ENCODE results near the gene SULT2B1. TPM values are rescaled to one million over a fixed set of nuclear protein-coding genes. Genes with fewer than 3 reads are reported as not detected.
"Not testable (repeated sequence)": the region's sequence is repeated elsewhere in the genome, so short reads cannot be mapped to it uniquely, and the experiment has no call there.

SULT2B1 gene
- total and polyA plus RNA-seq, 2 experiments from 2014 or later: 0.20 TPM; not detected in 1

- no peak for TF ChIP-seq CTCF (IDR thresholded peaks at IDR 0.05; ENCODE audit: low read depth, low read length)
- H3K27me3 ChIP-seq: no peaks in the 10 kb centered on the region
- H3K4me3 ChIP-seq: no peak overlapping the region
- DNase-seq (ENCODE audit: low read depth in 1 of 2, low spot score in 1 of 2): peak in 1 of 2 donors; percentile 24
- no peak overlapping the region for H3K27ac ChIP-seq
- no peaks in the 10 kb centered on the region for H3K9me3 ChIP-seq (ENCODE audit: low read depth)
- H3K4me1 ChIP-seq (ENCODE audit: low read depth): peaks cover 5% of the 10 kb centered on the region
- no peaks in the 10 kb centered on the region for H3K36me3 ChIP-seq
Measured at GRCh38 chr19:48569814-48570213, 17.8 kb downstream of the SULT2B1 start.

GRCh38 chr19:48571378-48572162 is 19.6 kb downstream of the SULT2B1 start:
- Histone ChIP-seq H3K27me3 (no peaks in the 10 kb centered on the region), H3K4me3 (no peak overlapping the region), H3K27ac (no peak overlapping the region), H3K4me1 (ENCODE audit: low read depth) (peaks cover 5% of the 10 kb centered on the region), H3K36me3 (no peaks in the 10 kb centered on the region), H3K9me3 (ENCODE audit: low read depth) (no peaks in the 10 kb centered on the region)
- DNase-seq (ENCODE audit: low read depth in 1 of 2, low spot score in 1 of 2): no peak
- TF ChIP-seq CTCF (IDR thresholded peaks at IDR 0.05; ENCODE audit: low read depth, low read length): no peak

- DNase-seq (ENCODE audit: low read depth in 1 of 2, low spot score in 1 of 2): no peak
- Histone ChIP-seq H3K27ac (no peak overlapping the region), H3K4me1 (ENCODE audit: low read depth) (peaks cover 5% of the 10 kb centered on the region), H3K9me3 (ENCODE audit: low read depth) (no peaks in the 10 kb centered on the region), H3K36me3 (no peaks in the 10 kb centered on the region), H3K4me3 (no peak overlapping the region), H3K27me3 (no peaks in the 10 kb centered on the region)
- no peak for TF ChIP-seq CTCF (IDR thresholded peaks at IDR 0.05; ENCODE audit: low read depth, low read length)
Measured at GRCh38 chr19:48573163-48573505, 21.2 kb downstream of the SULT2B1 start.

GRCh38 chr19:48575931-48576622 is 24.1 kb downstream of the SULT2B1 start:
- TF ChIP-seq CTCF (IDR thresholded peaks at IDR 0.05; ENCODE audit: low read depth, low read length): no peak
- Histone ChIP-seq H3K9me3 (ENCODE audit: low read depth) (no peaks in the 10 kb centered on the region), H3K27ac (no peak overlapping the region), H3K36me3 (no peaks in the 10 kb centered on the region), H3K4me1 (ENCODE audit: low read depth) (no peaks in the 10 kb centered on the region), H3K27me3 (no peaks in the 10 kb centered on the region), H3K4me3 (no peak overlapping the region)
- DNase-seq (ENCODE audit: low read depth in 1 of 2, low spot score in 1 of 2): no peak

GRCh38 chr19:48577908-48578307 is 25.9 kb downstream of the SULT2B1 start:
- H3K4me3 ChIP-seq; DNase-seq (ENCODE audit: low read depth in 1 of 2, low spot score in 1 of 2); H3K4me1 ChIP-seq (ENCODE audit: low read depth); H3K9me3 ChIP-seq (ENCODE audit: low read depth); H3K27me3 ChIP-seq; H3K27ac ChIP-seq; H3K36me3 ChIP-seq: not testable (repeated sequence)

- no peaks in the 10 kb centered on the region for H3K4me1 ChIP-seq (ENCODE audit: low read depth)
- H3K4me3 ChIP-seq: no peak overlapping the region
- no peak overlapping the region for H3K27ac ChIP-seq
- no peak for DNase-seq (ENCODE audit: low read depth in 1 of 2, low spot score in 1 of 2)
- H3K36me3 ChIP-seq: no peaks in the 10 kb centered on the region
- no peak for TF ChIP-seq CTCF (IDR thresholded peaks at IDR 0.05; ENCODE audit: low read depth, low read length)
- no peaks in the 10 kb centered on the region for H3K27me3 ChIP-seq
- H3K9me3 ChIP-seq (ENCODE audit: low read depth): no peaks in the 10 kb centered on the region
Measured at GRCh38 chr19:48578891-48579290, 26.9 kb downstream of the SULT2B1 start.
